ENCODE data around the gene CCL28.
"Not testable (repeated sequence)": the region's sequence is repeated elsewhere in the genome, so short reads cannot be mapped to it uniquely, and the experiment has no call there.

CCL28 gene

GRCh38 chr5:43412156-43412555 is at the start of gene CCL28:
Gene CCL28, minus strand, starts transcription at chr5:43412391. Its CDS starts 75 bp downstream, at chr5:43412316.
- DNase-seq: no peak

GRCh38 chr5:43461066-43461465 is 48.9 kb upstream of the CCL28 start:
- DNase-seq: no peak

GRCh38 chr5:43456556-43456955 is 44.4 kb upstream of the CCL28 start:
- no peak for DNase-seq

- DNase-seq: not testable (repeated sequence)
Observed at GRCh38 chr5:43441575-43441974, 29.4 kb upstream of the CCL28 start.

- DNase-seq: no peak
Observed at GRCh38 chr5:43437062-43437660, 25.0 kb upstream of the CCL28 start.

GRCh38 chr5:43433382-43433781 is 21.2 kb upstream of the CCL28 start:
- no peak for DNase-seq

- DNase-seq: peak; percentile 81
Observed at GRCh38 chr5:43432486-43433375, 20.5 kb upstream of the CCL28 start.

- no peak for DNase-seq
Observed at GRCh38 chr5:43429706-43430105, 17.5 kb upstream of the CCL28 start.

- DNase-seq: no peak
Observed at GRCh38 chr5:43429016-43429415, 16.8 kb upstream of the CCL28 start.

- no peak for DNase-seq
Observed at GRCh38 chr5:43427306-43427705, 15.1 kb upstream of the CCL28 start.

- DNase-seq: peak; percentile 80
Observed at GRCh38 chr5:43425983-43426382, 13.8 kb upstream of the CCL28 start.

GRCh38 chr5:43423086-43423485 is 10.9 kb upstream of the CCL28 start:
- peak; percentile 37 for DNase-seq

GRCh38 chr5:43422143-43422542 is 10.0 kb upstream of the CCL28 start:
- DNase-seq: peak; percentile 96

GRCh38 chr5:43421450-43422133 is 9.4 kb upstream of the CCL28 start:
- peak; percentile 49 for DNase-seq

GRCh38 chr5:43420241-43420640 is 8.1 kb upstream of the CCL28 start:
- no peak for DNase-seq

- DNase-seq: no peak
Observed at GRCh38 chr5:43418561-43418960, 6.4 kb upstream of the CCL28 start.

GRCh38 chr5:43416803-43417394 is 4.7 kb upstream of the CCL28 start:
- no peak for DNase-seq

GRCh38 chr5:43415935-43416802 is 4.0 kb upstream of the CCL28 start:
- no peak for DNase-seq

GRCh38 chr5:43413966-43414365 is 1.8 kb upstream of the CCL28 start:
- DNase-seq: no peak

- no peak for DNase-seq
Observed at GRCh38 chr5:43412644-43413043, 453 bp upstream of the CCL28 start.

- DNase-seq: no peak
Observed at GRCh38 chr5:43411495-43411894, 696 bp downstream of the CCL28 start.

GRCh38 chr5:43410414-43410813 is 1.8 kb downstream of the CCL28 start:
- DNase-seq: no peak

Measured in kidney glomerular epithelial cell (primary cell).